Activated gamma-delta T cell treated with Interleukin-2 at 50 U/mL for 16 hours (primary cell): ENCODE measurements around the gene ANTXR1.
"Not testable (repeated sequence)": the region's sequence is repeated elsewhere in the genome, so short reads cannot be mapped to it uniquely, and the experiment has no call there.

Experiments used
- DNase-seq: peaks from one replicate; pipeline ENCODE4 v3.0.0-alpha.2; 2020

ANTXR1 gene

GRCh38 chr2:69214898-69215297 is 201.9 kb downstream of the ANTXR1 start:
- DNase-seq, result no peak

- DNase-seq, result no peak
Observed at GRCh38 chr2:69216535-69217332, 203.8 kb downstream of the ANTXR1 start.

GRCh38 chr2:69217333-69218080 is 204.5 kb downstream of the ANTXR1 start:
- DNase-seq, result no peak

- DNase-seq, result no peak
Observed at GRCh38 chr2:69221512-69221911, 208.5 kb downstream of the ANTXR1 start.

GRCh38 chr2:69221960-69222751 is 209.2 kb downstream of the ANTXR1 start:
- no peak for DNase-seq

GRCh38 chr2:69222953-69223658 is 210.1 kb downstream of the ANTXR1 start:
- DNase-seq, result no peak

- DNase-seq, result no peak
Observed at GRCh38 chr2:69223759-69224511, 211.0 kb downstream of the ANTXR1 start.

GRCh38 chr2:69224512-69224837 is 211.5 kb downstream of the ANTXR1 start:
- DNase-seq, result no peak

GRCh38 chr2:69225933-69226332 is 213.0 kb downstream of the ANTXR1 start:
- no peak for DNase-seq

GRCh38 chr2:69226903-69227302 is 213.9 kb downstream of the ANTXR1 start:
- no peak for DNase-seq

- no peak for DNase-seq
Observed at GRCh38 chr2:69227716-69228115, 214.7 kb downstream of the ANTXR1 start.

GRCh38 chr2:69230946-69231345 is 218.0 kb downstream of the ANTXR1 start:
- not testable (repeated sequence) for DNase-seq

- DNase-seq, result no peak
Observed at GRCh38 chr2:69231612-69232277, 218.8 kb downstream of the ANTXR1 start.

GRCh38 chr2:69235835-69236234 is 222.9 kb downstream of the ANTXR1 start:
- not testable (repeated sequence) for DNase-seq

GRCh38 chr2:69237070-69237670 is 224.2 kb downstream of the ANTXR1 start:
- DNase-seq, result no peak

- DNase-seq, result no peak
Observed at GRCh38 chr2:69238449-69239031, 225.6 kb downstream of the ANTXR1 start.

- no peak for DNase-seq
Observed at GRCh38 chr2:69241093-69241492, 228.1 kb downstream of the ANTXR1 start.

- no peak for DNase-seq
Observed at GRCh38 chr2:69241664-69242514, 228.9 kb downstream of the ANTXR1 start.

- no peak for DNase-seq
Observed at GRCh38 chr2:69242651-69243051, 229.7 kb downstream of the ANTXR1 start.

- no peak for DNase-seq
Observed at GRCh38 chr2:69243652-69244051, 230.7 kb downstream of the ANTXR1 start.
